GM12875 (cell line): ENCODE results near the gene NUMBL.

ENCODE experiments used
- H3K4me3 ChIP-seq: one replicate; pipeline ENCODE4 v1.5.1; 2011; ENCODE audit warnings: low read depth, low read length, control low read depth
- TF ChIP-seq, protein P1 (sequence below): IDR thresholded peaks from 2 replicates; pipeline ENCODE4 v1.5.1; 2011; ENCODE audit warnings: low read depth, mild to moderate bottlenecking, control low read depth, inconsistent platforms, low read length, moderate library complexity, borderline replicate concordance; ENCODE audit not compliant: insufficient read depth

The NUMBL gene

DNA sequence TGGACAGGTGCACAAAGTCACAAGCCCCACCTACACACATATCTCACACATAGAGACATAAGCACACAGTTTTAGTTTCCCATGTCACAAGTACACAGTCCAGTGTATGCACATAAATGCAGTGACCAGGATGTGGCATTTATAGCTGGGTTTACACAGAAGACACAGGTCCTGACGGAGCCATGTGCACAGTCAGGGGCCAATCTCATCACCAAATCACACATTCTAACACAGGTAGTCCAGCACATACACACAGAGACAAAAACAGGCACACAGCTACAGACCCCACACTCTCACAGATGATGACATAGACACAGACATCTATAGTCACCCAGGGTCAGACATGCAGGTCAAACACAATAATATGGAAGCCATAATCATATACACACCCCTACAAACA is 2.1 kb downstream of the NUMBL start:
- no peak overlapping the region for H3K4me3 ChIP-seq
- TF ChIP-seq, protein P1, sequence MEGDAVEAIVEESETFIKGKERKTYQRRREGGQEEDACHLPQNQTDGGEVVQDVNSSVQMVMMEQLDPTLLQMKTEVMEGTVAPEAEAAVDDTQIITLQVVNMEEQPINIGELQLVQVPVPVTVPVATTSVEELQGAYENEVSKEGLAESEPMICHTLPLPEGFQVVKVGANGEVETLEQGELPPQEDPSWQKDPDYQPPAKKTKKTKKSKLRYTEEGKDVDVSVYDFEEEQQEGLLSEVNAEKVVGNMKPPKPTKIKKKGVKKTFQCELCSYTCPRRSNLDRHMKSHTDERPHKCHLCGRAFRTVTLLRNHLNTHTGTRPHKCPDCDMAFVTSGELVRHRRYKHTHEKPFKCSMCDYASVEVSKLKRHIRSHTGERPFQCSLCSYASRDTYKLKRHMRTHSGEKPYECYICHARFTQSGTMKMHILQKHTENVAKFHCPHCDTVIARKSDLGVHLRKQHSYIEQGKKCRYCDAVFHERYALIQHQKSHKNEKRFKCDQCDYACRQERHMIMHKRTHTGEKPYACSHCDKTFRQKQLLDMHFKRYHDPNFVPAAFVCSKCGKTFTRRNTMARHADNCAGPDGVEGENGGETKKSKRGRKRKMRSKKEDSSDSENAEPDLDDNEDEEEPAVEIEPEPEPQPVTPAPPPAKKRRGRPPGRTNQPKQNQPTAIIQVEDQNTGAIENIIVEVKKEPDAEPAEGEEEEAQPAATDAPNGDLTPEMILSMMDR, result no peak

DNA sequence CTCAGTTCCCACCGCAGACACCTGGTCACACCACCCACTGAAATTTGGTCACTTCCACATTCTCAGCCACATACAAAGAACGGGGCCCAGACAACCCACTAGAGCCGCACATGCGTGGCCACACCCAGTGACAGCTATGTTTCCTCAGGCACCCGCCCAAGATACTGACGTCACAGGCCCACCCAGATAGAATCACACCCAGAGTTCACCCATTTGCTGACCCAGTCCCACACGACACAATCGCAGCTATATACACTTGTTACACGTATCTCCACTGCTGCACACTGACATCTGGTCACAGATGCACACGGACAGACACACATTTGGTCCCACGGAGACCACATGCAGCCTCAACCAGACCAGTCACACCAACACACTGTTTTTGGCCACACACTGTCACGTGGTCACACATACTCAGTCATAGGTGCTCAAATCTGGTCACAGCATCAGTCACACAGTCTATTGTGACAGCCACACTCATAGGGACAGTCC is 2.9 kb downstream of the NUMBL start:
- no peak overlapping the region for H3K4me3 ChIP-seq
- TF ChIP-seq, protein P1, result no peak

DNA sequence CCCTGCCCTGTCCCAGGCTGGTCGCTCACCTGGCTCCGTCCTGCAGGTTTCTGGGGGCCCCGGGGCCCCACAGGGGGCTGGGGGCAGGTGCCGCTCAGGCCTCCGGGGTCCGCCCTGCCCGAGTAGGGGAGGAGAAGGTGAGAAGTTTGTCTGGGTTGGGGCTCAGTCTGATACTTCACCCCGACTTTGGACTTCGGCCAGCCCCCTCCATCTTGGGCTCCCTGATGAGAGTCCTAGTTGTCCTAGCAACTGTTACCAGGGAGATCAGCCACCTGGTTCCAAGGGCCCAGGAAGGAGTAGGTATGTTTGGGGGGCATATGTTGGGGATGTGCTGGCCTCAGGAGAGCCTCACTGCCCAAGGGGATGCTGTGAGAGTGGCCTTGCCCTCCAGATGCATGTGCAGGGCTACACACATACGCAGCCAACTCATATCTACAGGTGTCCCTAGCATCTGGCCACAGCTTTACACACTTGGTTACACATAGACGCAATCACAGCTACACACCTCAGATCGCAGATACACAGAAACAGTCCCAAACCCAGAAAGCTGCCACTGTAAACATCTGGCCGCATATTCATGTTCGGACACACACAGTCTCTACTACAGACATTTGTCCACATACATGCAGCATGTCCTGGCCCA is 3.4 kb downstream of the NUMBL start:
- H3K4me3 ChIP-seq, result no peak overlapping the region
- TF ChIP-seq, protein P1, result no peak

DNA sequence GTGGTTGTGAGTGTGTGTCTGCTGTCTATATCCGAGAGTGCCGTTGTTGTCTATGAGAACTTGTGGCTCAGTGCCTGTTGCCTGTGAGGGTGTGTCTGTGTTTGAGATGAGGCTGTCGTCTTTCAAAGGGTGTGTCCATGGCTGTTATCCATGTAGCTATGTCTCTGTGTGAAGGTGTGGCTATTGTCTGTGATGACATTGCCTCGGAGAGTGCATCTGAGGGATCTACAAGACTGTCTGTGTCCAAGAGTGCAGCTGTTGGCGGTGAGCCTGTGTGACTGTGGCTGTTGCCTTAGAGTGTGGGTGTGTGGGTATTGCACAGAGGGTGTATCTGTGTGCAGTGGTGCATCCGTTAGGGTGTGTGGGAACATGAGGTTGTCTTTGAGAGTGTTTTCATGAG is 4.9 kb downstream of the NUMBL start:
- TF ChIP-seq, protein P1, result no peak
- H3K4me3 ChIP-seq, result no peak overlapping the region

DNA sequence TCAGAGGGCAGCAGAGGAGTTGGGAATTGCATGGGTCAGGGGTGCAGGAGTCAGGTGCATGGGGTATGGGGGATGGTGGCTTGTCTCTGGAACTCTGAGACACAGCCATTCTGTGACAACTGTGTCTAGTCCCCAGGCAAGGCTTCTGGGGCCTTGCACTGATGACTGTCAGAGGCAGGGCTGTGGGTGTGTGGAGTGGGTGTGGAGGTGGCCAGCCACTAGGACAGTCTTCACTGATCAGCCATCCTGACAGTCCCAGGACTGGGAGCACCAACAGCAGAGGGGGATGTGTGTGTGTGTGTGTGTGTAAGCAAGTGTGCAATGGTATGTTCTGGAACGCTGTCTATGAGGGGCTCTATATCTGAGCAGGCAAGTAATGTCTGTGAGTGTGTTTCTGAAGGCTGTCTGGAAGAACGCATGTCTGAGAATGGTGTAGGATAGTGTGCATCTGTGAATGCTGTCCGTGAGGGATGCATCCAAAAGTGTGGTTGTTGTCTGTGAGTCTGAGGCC is 5.4 kb downstream of the NUMBL start:
- no peak overlapping the region for H3K4me3 ChIP-seq
- TF ChIP-seq, protein P1, result no peak

DNA sequence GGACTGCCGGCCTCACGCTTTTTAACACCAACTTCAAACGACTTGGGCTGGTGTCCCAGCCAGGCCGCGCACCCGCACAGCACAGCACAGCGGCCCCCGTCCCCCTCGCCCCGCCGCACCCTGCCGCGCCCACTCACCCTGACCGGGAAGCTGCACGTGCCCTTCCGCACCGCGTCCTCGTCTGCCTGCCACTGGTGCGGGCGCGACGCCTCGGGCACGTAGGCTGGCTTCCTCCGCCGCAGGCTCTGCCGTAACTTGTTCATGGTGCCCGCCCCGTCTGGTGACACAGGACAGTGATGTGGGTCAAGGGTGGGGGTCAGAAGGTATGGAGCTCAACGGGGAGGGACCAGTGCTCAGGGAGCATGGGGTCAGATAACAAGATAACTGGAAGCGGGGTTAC is 6.2 kb downstream of the NUMBL start:
- H3K4me3 ChIP-seq, result no peak overlapping the region
- TF ChIP-seq, protein P1, result no peak

DNA sequence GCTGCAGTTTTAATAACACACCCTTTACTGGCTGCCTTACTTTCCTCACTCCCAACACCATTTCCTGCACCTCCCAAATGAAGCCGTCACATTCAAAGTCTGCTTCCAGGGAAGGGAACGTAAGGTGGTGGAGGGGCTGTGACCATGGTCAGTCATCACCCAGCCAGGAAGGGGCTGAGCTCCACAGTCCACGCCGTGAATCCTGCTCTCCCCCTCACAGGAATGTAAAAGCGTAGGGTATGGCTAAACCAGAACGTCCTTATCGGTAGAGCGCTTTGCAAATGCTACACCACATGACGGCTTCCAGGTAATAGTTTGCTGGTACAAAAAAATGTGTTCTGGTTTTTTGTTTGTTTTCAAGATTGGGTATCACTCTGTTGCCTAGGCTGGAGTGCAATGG is 7.0 kb downstream of the NUMBL start:
- no peak overlapping the region for H3K4me3 ChIP-seq
- TF ChIP-seq, protein P1, result no peak
